Fibroblast of the aortic adventitia (primary cell): ENCODE data around the gene CCDC6. TPM values are rescaled to one million over a fixed set of nuclear protein-coding genes. Genes with fewer than 3 reads are reported as not detected.
A peak's percentile ranks its signal among the peaks of the same experiment; 100 is the strongest.
"Not testable (repeated sequence)": the region's sequence is repeated elsewhere in the genome, so short reads cannot be mapped to it uniquely, and the experiment has no call there.

ENCODE experiments used
- DNase-seq: peaks from one replicate; pipeline ENCODE4 v3.0.0-alpha.2; 2010; ENCODE audit warnings: low read depth
- H3K4me3 ChIP-seq: 2 replicates; pipeline ENCODE4 v1.5.1; 2011; ENCODE audit warnings: low read depth, mild to moderate bottlenecking, control low read depth, low read length, moderate library complexity
- total RNA-seq: library from RNA; depleted of rRNA; stranded (reverse); fragments of >200 nt; gene quantifications from 2 replicates; pipeline ENCODE4 v1.2.3, GENCODE V29; 2012; ENCODE audit warnings: low replicate concordance
- TF ChIP-seq, protein P1 (sequence below): IDR thresholded peaks from 2 replicates; pipeline ENCODE4 v1.5.1; 2011; ENCODE audit warnings: mild to moderate bottlenecking, low read length, control low read depth, inconsistent platforms; ENCODE audit not compliant: insufficient read depth

Gene CCDC6
- total RNA-seq, 1 donor, result 44.1 TPM

GRCh38 chr10:59803714-59804113 lies 102.6 kb downstream of the CCDC6 start:
- TF ChIP-seq, protein P1, sequence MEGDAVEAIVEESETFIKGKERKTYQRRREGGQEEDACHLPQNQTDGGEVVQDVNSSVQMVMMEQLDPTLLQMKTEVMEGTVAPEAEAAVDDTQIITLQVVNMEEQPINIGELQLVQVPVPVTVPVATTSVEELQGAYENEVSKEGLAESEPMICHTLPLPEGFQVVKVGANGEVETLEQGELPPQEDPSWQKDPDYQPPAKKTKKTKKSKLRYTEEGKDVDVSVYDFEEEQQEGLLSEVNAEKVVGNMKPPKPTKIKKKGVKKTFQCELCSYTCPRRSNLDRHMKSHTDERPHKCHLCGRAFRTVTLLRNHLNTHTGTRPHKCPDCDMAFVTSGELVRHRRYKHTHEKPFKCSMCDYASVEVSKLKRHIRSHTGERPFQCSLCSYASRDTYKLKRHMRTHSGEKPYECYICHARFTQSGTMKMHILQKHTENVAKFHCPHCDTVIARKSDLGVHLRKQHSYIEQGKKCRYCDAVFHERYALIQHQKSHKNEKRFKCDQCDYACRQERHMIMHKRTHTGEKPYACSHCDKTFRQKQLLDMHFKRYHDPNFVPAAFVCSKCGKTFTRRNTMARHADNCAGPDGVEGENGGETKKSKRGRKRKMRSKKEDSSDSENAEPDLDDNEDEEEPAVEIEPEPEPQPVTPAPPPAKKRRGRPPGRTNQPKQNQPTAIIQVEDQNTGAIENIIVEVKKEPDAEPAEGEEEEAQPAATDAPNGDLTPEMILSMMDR, result no peak
- no peak for DNase-seq
- H3K4me3 ChIP-seq, result no peak overlapping the region

DNA sequence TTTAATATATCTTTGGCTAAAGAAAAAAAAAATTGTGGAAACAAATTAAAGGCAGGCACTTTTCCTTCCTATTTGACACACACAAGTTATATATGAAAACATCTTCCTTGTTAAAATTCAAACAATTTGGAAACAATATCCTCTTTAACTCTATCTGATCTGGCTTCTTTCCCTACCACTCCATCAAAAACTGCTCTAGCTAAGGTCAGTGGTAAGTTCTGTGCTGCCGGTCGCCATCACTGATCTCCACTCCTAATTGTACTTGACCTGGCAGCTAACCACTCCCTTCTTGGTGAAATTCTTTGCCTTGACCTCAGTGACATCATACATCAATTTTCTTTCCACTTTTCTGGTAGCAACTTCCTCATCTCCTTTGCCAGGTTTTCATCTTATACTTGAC lies 105.2 kb downstream of the CCDC6 start:
- DNase-seq, result no peak
- H3K4me3 ChIP-seq, result no peak overlapping the region
- TF ChIP-seq, protein P1, result no peak

DNA sequence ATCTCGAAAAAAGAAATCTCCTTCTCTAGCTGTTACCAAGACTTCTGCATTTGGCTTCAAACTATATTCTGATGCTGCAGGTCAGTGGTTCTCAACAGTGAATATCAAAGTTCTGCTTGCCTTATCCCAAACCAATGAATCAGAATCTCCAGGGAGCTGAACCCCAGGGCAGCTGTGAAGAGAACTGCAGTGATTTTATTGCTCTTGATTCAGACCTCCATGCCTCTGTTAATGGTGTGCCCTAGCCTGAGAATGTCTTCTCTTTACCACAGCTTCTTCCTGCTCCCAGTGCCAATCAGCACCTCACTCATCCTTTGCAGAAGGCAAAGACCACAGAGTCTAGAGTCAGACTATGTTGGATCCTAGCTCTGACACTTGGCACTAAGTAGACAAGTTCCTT lies 106.9 kb downstream of the CCDC6 start:
- peak; percentile 6 for DNase-seq
- H3K4me3 ChIP-seq, result no peak overlapping the region
- TF ChIP-seq, protein P1, result no peak

- TF ChIP-seq, protein P1, result no peak
- H3K4me3 ChIP-seq, result no peak overlapping the region
- DNase-seq, result peak; percentile 37
Measured at GRCh38 chr10:59793919-59794318, 112.4 kb downstream of the CCDC6 start.

DNA sequence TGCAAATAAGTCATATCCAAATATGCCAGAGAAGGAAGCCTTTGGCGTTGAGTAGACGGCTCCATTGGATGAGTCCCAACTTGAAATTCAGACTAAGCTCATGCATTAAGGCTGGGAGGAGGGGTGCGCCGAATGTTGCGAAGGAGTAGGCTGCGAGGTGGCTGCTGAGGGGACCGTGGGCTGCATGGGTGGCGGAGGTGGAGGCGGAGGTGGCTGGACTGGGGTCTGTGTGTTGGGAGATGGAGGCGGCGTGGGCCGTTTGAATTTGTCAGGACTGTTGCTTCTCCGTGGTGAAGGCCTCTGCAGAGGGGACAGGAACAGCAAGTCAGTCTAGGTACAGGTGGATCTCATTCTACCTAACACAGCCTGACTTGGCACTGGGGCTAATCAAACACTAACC lies 113.5 kb downstream of the CCDC6 start:
- no peak overlapping the region for H3K4me3 ChIP-seq
- TF ChIP-seq, protein P1, result no peak
- DNase-seq, result no peak

GRCh38 chr10:59791601-59792000 lies 114.8 kb downstream of the CCDC6 start:
- DNase-seq, result no peak
- TF ChIP-seq, protein P1, result no peak
- no peak overlapping the region for H3K4me3 ChIP-seq

DNA sequence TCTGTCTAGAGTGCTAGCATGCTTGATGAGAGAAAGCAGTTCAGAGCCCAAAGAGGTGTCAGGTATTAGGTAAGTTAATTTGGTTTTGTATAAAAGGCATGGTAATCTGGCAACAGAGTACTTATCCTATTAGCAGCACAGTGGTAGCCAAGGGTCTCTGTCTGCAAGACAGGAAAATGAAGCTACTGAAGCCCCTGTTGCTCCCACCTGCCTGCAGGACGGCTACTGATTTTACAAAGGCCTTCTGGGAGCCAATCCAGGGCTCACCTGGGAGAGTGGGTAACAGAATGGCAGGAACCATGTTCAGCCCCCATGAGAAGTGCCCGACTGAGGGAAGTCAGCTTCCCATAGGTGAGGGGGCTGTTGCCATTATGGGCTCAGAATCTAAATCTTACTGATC lies 116.3 kb downstream of the CCDC6 start:
- not testable (repeated sequence) for H3K4me3 ChIP-seq, DNase-seq

- peak; percentile 7 for DNase-seq
- not testable (repeated sequence) for H3K4me3 ChIP-seq
Measured at GRCh38 chr10:59788914-59789313, 117.4 kb downstream of the CCDC6 start.

DNA sequence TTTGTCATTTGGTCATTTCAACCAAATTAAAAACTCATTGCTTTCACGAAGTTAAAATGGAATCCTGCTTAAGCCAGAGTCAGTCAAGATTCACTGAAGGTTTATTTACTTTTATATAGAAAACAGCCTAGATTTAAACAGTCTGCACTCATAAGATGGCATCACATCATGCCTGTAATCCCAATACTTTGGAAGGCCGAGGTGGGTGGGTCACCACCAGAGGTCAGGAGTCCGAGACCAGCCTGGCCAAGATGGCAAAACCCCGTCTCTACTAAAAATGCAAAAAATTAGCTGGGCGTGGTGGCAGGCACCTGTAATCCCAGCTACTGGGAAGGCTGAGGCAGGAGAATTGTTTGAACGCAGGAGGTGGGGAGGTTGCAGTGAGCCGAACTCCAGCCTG lies 119.3 kb downstream of the CCDC6 start:
- H3K4me3 ChIP-seq, DNase-seq: not testable (repeated sequence)

- not testable (repeated sequence) for H3K4me3 ChIP-seq, DNase-seq
Measured at GRCh38 chr10:59785476-59785875, 120.9 kb downstream of the CCDC6 start.
